ENCODE data around the gene TPM1.
"Not testable (repeated sequence)": the region's sequence is repeated elsewhere in the genome, so short reads cannot be mapped to it uniquely, and the experiment has no call there.

Gene TPM1

GRCh38 chr15:63088533-63089245 lies 46.1 kb downstream of the TPM1 start:
- Histone ChIP-seq H3K36me3 (ENCODE audit: control insufficient read depth, insufficient read depth, low read length) (no peaks in the 10 kb centered on the region), H3K4me1 (ENCODE audit: control insufficient read depth, insufficient read depth, low read length) (peaks cover 31% of the 10 kb centered on the region), H3K27ac (ENCODE audit: low read depth, low read length) (peak overlapping the region; percentile 87), H3K9me3 (ENCODE audit: control insufficient read depth, insufficient read depth, low read length) (no peaks in the 10 kb centered on the region), H3K9ac (ENCODE audit: low read depth, low read length) (no peak overlapping the region), H3K4me3 (ENCODE audit: low read depth, low read length) (no peak overlapping the region; the same call in 1 of the 2 replicates), H3K27me3 (ENCODE audit: control insufficient read depth, insufficient read depth, low read length) (no peaks in the 10 kb centered on the region)

- Histone ChIP-seq H3K27ac (ENCODE audit: low read depth, low read length) (peak overlapping the region; percentile 87), H3K4me3 (ENCODE audit: low read depth, low read length) (no peak overlapping the region), H3K9ac (ENCODE audit: low read depth, low read length) (no peak overlapping the region), H3K27me3 (ENCODE audit: control insufficient read depth, insufficient read depth, low read length) (no peaks in the 10 kb centered on the region), H3K9me3 (ENCODE audit: control insufficient read depth, insufficient read depth, low read length) (no peaks in the 10 kb centered on the region), H3K4me1 (ENCODE audit: control insufficient read depth, insufficient read depth, low read length) (peaks cover 34% of the 10 kb centered on the region), H3K36me3 (ENCODE audit: control insufficient read depth, insufficient read depth, low read length) (no peaks in the 10 kb centered on the region)
Observed at GRCh38 chr15:63089260-63090043, 46.9 kb downstream of the TPM1 start.

GRCh38 chr15:63090472-63090871 lies 47.9 kb downstream of the TPM1 start:
- Histone ChIP-seq H3K4me1 (ENCODE audit: control insufficient read depth, insufficient read depth, low read length) (peaks cover 34% of the 10 kb centered on the region), H3K9ac (ENCODE audit: low read depth, low read length) (no peak overlapping the region), H3K27ac (ENCODE audit: low read depth, low read length) (peak overlapping the region; percentile 18)

GRCh38 chr15:63090887-63091286 lies 48.3 kb downstream of the TPM1 start:
- Histone ChIP-seq H3K36me3 (ENCODE audit: control insufficient read depth, insufficient read depth, low read length) (no peaks in the 10 kb centered on the region), H3K9me3 (ENCODE audit: control insufficient read depth, insufficient read depth, low read length) (no peaks in the 10 kb centered on the region), H3K9ac (ENCODE audit: low read depth, low read length) (no peak overlapping the region), H3K4me1 (ENCODE audit: control insufficient read depth, insufficient read depth, low read length) (peaks cover 34% of the 10 kb centered on the region), H3K27ac (ENCODE audit: low read depth, low read length) (no peak overlapping the region), H3K27me3 (ENCODE audit: control insufficient read depth, insufficient read depth, low read length) (no peaks in the 10 kb centered on the region), H3K4me3 (ENCODE audit: low read depth, low read length) (no peak overlapping the region)

More at GRCh38 chr15:63090472-63090871, 47.9 kb downstream of the TPM1 start:
- Histone ChIP-seq H3K27me3 (ENCODE audit: control insufficient read depth, insufficient read depth, low read length) (no peaks in the 10 kb centered on the region), H3K36me3 (ENCODE audit: control insufficient read depth, insufficient read depth, low read length) (no peaks in the 10 kb centered on the region), H3K9me3 (ENCODE audit: control insufficient read depth, insufficient read depth, low read length) (no peaks in the 10 kb centered on the region), H3K4me3 (ENCODE audit: low read depth, low read length) (no peak overlapping the region)

GRCh38 chr15:63091679-63092446 lies 49.3 kb downstream of the TPM1 start:
- no peak overlapping the region for H3K4me3 ChIP-seq (ENCODE audit: low read depth, low read length)
- H3K9ac ChIP-seq (ENCODE audit: low read depth, low read length) = no peak overlapping the region
- H3K27me3 ChIP-seq (ENCODE audit: control insufficient read depth, insufficient read depth, low read length) = no peaks in the 10 kb centered on the region
- peaks cover 26% of the 10 kb centered on the region for H3K4me1 ChIP-seq (ENCODE audit: control insufficient read depth, insufficient read depth, low read length)
- no peaks in the 10 kb centered on the region for H3K9me3 ChIP-seq (ENCODE audit: control insufficient read depth, insufficient read depth, low read length)
- no peak overlapping the region for H3K27ac ChIP-seq (ENCODE audit: low read depth, low read length)
- no peaks in the 10 kb centered on the region for H3K36me3 ChIP-seq (ENCODE audit: control insufficient read depth, insufficient read depth, low read length)

GRCh38 chr15:63093486-63094205 lies 51.1 kb downstream of the TPM1 start:
- no peaks in the 10 kb centered on the region for H3K36me3 ChIP-seq (ENCODE audit: control insufficient read depth, insufficient read depth, low read length)
- peaks cover 19% of the 10 kb centered on the region for H3K4me1 ChIP-seq (ENCODE audit: control insufficient read depth, insufficient read depth, low read length)
- no peaks in the 10 kb centered on the region for H3K9me3 ChIP-seq (ENCODE audit: control insufficient read depth, insufficient read depth, low read length)
- H3K27ac ChIP-seq (ENCODE audit: low read depth, low read length) = no peak overlapping the region
- H3K4me3 ChIP-seq (ENCODE audit: low read depth, low read length) = no peak overlapping the region
- no peak overlapping the region for H3K9ac ChIP-seq (ENCODE audit: low read depth, low read length)
- H3K27me3 ChIP-seq (ENCODE audit: control insufficient read depth, insufficient read depth, low read length) = no peaks in the 10 kb centered on the region

DNA sequence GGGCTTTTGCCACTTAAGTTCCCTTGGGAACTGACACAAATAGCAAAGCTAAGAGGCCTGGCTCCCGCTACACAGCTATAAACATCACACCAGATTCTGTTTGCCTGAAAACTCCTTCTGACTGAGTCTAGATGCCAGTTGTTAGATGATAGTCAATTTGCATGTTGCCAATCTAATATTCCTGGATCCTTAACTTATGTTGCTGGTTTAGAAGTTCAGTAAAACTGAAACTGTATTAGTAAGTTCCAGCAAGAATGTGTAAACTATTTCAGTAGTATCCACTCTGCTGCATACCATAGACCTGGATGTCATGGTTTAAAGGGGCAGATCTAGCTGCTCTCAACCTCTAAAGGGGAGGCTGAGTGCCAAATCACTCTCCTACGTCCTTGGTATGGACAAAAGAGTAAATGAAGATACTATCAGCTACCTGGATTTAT lies 52.0 kb downstream of the TPM1 start:
- no peaks in the 10 kb centered on the region for H3K9me3 ChIP-seq (ENCODE audit: control insufficient read depth, insufficient read depth, low read length)
- peaks cover 12% of the 10 kb centered on the region for H3K4me1 ChIP-seq (ENCODE audit: control insufficient read depth, insufficient read depth, low read length)
- no peaks in the 10 kb centered on the region for H3K36me3 ChIP-seq (ENCODE audit: control insufficient read depth, insufficient read depth, low read length)
- H3K9ac ChIP-seq (ENCODE audit: low read depth, low read length) = no peak overlapping the region
- no peaks in the 10 kb centered on the region for H3K27me3 ChIP-seq (ENCODE audit: control insufficient read depth, insufficient read depth, low read length)
- H3K4me3 ChIP-seq (ENCODE audit: low read depth, low read length) = no peak overlapping the region
- H3K27ac ChIP-seq (ENCODE audit: low read depth, low read length) = no peak overlapping the region

DNA sequence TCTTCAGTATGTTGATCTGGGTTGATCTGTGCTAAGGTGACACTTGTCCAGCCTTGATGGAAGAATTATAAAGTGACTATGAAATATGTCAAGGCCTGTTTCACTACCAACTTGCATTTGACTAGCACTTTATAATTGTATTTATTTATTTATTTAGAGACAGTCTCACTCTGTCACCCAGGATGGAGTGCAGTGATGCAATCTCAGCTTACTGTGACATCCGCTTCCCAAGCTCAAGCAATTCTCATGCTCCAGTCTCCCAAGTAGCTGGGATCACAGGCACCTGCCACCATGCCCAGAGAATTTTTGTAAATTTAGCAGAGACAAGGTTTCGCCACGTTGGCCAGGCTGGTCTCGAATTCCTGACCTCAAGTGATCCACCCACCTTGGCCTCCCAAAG lies 53.6 kb downstream of the TPM1 start:
- Histone ChIP-seq H3K27ac (ENCODE audit: low read depth, low read length) (no peak overlapping the region), H3K36me3 (ENCODE audit: control insufficient read depth, insufficient read depth, low read length) (no peaks in the 10 kb centered on the region), H3K9ac (ENCODE audit: low read depth, low read length) (no peak overlapping the region), H3K9me3 (ENCODE audit: control insufficient read depth, insufficient read depth, low read length) (peaks cover 4% of the 10 kb centered on the region), H3K4me1 (ENCODE audit: control insufficient read depth, insufficient read depth, low read length) (peaks cover 7% of the 10 kb centered on the region; the same call in 1 of the 2 replicates), H3K27me3 (ENCODE audit: control insufficient read depth, insufficient read depth, low read length) (no peaks in the 10 kb centered on the region), H3K4me3 (ENCODE audit: low read depth, low read length) (no peak overlapping the region)

- not testable (repeated sequence) for H3K36me3 ChIP-seq (ENCODE audit: control insufficient read depth, insufficient read depth, low read length); H3K4me1 ChIP-seq (ENCODE audit: control insufficient read depth, insufficient read depth, low read length); H3K9ac ChIP-seq (ENCODE audit: low read depth, low read length); H3K27me3 ChIP-seq (ENCODE audit: control insufficient read depth, insufficient read depth, low read length); H3K27ac ChIP-seq (ENCODE audit: low read depth, low read length); H3K4me3 ChIP-seq (ENCODE audit: low read depth, low read length); H3K9me3 ChIP-seq (ENCODE audit: control insufficient read depth, insufficient read depth, low read length)
Observed at GRCh38 chr15:63098901-63099300, 56.4 kb downstream of the TPM1 start.

- H3K4me1 ChIP-seq (ENCODE audit: control insufficient read depth, insufficient read depth, low read length); H3K4me3 ChIP-seq (ENCODE audit: low read depth, low read length); H3K27me3 ChIP-seq (ENCODE audit: control insufficient read depth, insufficient read depth, low read length); H3K36me3 ChIP-seq (ENCODE audit: control insufficient read depth, insufficient read depth, low read length); H3K27ac ChIP-seq (ENCODE audit: low read depth, low read length); H3K9ac ChIP-seq (ENCODE audit: low read depth, low read length); H3K9me3 ChIP-seq (ENCODE audit: control insufficient read depth, insufficient read depth, low read length): not testable (repeated sequence)
Observed at GRCh38 chr15:63099581-63099980, 57.0 kb downstream of the TPM1 start.
